Measurements from ENCODE around the gene SLC34A1.
A peak's percentile ranks its signal among the peaks of the same experiment; 100 is the strongest.

The SLC34A1 gene

GRCh38 chr5:177389241-177390169 lies 5.3 kb downstream of the SLC34A1 start:
- 0 out of 2 replicates have a peak overlapping the region, but pooled peaks have one; percentile 2 for H3K4me3 ChIP-seq (replicated peaks; ENCODE audit: low read depth, low read length)

GRCh38 chr5:177390363-177391300 lies 6.4 kb downstream of the SLC34A1 start:
- peak; percentile 90 for TF ChIP-seq CTCF (IDR thresholded peaks at IDR 0.05; ENCODE audit: low read depth, low read length, missing control alignments)
- H3K4me3 ChIP-seq (replicated peaks; ENCODE audit: low read depth, low read length) = no peak overlapping the region
- peak; percentile 77 for DNase-seq (ENCODE audit: extremely low read depth, low read depth)

More at GRCh38 chr5:177389241-177390169, 5.3 kb downstream of the SLC34A1 start:
- no peak for TF ChIP-seq CTCF (IDR thresholded peaks at IDR 0.05; ENCODE audit: low read depth, low read length, missing control alignments)
- DNase-seq (ENCODE audit: extremely low read depth, low read depth) = peak; percentile 81

- no peak overlapping the region for H3K4me3 ChIP-seq (replicated peaks; ENCODE audit: low read depth, low read length)
- DNase-seq (ENCODE audit: extremely low read depth, low read depth) = no peak
- TF ChIP-seq CTCF (IDR thresholded peaks at IDR 0.05; ENCODE audit: low read depth, low read length, missing control alignments) = no peak
Observed at GRCh38 chr5:177392765-177393164, 8.5 kb downstream of the SLC34A1 start.

GRCh38 chr5:177393206-177393765 lies 9.1 kb downstream of the SLC34A1 start:
- DNase-seq (ENCODE audit: extremely low read depth, low read depth) = no peak
- H3K4me3 ChIP-seq (replicated peaks; ENCODE audit: low read depth, low read length) = no peak overlapping the region
- no peak for TF ChIP-seq CTCF (IDR thresholded peaks at IDR 0.05; ENCODE audit: low read depth, low read length, missing control alignments)

- no peak for DNase-seq (ENCODE audit: extremely low read depth, low read depth)
- no peak for TF ChIP-seq CTCF (IDR thresholded peaks at IDR 0.05; ENCODE audit: low read depth, low read length, missing control alignments)
- H3K4me3 ChIP-seq (replicated peaks; ENCODE audit: low read depth, low read length) = no peak overlapping the region
Observed at GRCh38 chr5:177393990-177394389, 9.8 kb downstream of the SLC34A1 start.

- no peak for DNase-seq (ENCODE audit: extremely low read depth, low read depth)
- no peak for TF ChIP-seq CTCF (IDR thresholded peaks at IDR 0.05; ENCODE audit: low read depth, low read length, missing control alignments)
Observed at GRCh38 chr5:177396078-177396477, 11.8 kb downstream of the SLC34A1 start.

More at GRCh38 chr5:177396078-177396477, 11.8 kb downstream of the SLC34A1 start:
- H3K4me3 ChIP-seq (replicated peaks; ENCODE audit: low read depth, low read length) = no peak overlapping the region
